ENCODE results near the gene COX18. TPM values are rescaled to one million over a fixed set of nuclear protein-coding genes. Genes with fewer than 3 reads are reported as not detected.

COX18 gene
- total RNA-seq, result 10 to 100 TPM; 25.7 to 26.8 TPM

DNA sequence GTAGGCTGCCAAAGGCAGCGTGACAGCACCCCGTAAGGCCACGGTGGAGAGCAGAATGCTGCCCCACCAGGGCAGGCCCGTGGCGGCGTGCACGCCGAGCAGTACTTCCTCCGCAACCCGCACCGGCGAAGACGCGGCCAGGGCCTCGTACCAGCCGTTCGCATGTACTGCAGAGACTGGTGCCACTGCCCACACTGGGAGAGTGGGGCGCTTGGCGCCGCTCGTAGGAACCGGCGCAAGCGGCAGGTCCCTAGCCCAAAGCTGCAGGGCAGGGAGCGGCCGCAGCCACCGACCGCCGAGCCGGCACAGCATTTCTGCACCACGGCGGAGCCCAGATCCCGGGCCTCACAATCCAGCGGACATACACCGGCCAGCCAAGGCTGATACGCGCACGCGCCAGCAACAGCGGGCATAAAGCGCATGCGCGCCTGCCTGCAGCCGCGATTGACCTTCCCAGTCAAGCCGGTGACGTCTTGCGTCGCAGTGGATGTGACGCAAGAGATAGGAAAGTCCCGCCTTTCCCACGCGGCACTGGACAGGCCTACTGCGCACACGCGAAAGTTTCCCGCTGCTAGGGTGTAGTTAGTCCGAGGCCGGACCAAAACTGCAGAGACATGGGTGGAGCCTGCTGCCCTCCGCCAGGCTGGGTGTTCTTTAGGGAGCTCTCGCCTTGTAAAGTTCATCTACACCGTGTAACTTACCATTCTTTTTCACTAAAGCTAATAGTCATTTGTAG, at the start of gene COX18:
Gene COX18 (minus strand): TSS at position 379 of the 736 bp plus-strand sequence. CDS start 67 bp downstream, at position 312.
- Mint-ChIP-seq H3K4me1 (ENCODE audit: low read depth) (peaks cover 36% of the 10 kb centered on the region), H3K4me3 (peak within 1 kb of the TSS; percentile 82), H3K36me3 (ENCODE audit: low read depth) (peaks cover 13% of the 10 kb centered on the region), H3K27me3 (no peaks in the 10 kb centered on the region), H3K9me3 (no peaks in the 10 kb centered on the region), H3K27ac (peak within 1 kb of the TSS; percentile 98)
- ChIA-PET CTCF (interaction anchor here (0.7 to 1.6 kb wide), 4 partner anchors 10 to 190 kb away, joined by 3 to 9 read pairs (median 4); no protein-coding TSS in a partner anchor), POLR2A (interaction anchor here (0.9 to 4.7 kb wide), 8 partner anchors 11 to 189 kb away, joined by 3 to 30 read pairs (median 3); partner anchors contain the start of gene ANKRD17)
- DNase-seq (peak; percentile 97), ATAC-seq (peak; percentile 78)
- TF ChIP-seq, protein P1, sequence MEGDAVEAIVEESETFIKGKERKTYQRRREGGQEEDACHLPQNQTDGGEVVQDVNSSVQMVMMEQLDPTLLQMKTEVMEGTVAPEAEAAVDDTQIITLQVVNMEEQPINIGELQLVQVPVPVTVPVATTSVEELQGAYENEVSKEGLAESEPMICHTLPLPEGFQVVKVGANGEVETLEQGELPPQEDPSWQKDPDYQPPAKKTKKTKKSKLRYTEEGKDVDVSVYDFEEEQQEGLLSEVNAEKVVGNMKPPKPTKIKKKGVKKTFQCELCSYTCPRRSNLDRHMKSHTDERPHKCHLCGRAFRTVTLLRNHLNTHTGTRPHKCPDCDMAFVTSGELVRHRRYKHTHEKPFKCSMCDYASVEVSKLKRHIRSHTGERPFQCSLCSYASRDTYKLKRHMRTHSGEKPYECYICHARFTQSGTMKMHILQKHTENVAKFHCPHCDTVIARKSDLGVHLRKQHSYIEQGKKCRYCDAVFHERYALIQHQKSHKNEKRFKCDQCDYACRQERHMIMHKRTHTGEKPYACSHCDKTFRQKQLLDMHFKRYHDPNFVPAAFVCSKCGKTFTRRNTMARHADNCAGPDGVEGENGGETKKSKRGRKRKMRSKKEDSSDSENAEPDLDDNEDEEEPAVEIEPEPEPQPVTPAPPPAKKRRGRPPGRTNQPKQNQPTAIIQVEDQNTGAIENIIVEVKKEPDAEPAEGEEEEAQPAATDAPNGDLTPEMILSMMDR (IDR thresholded peaks at IDR 0.05), result no peak
- intact Hi-C loops (cut with micrococcal nuclease), result loop anchor here (1.0 kb wide), 1 partner anchor 190 kb away; no protein-coding TSS in a partner anchor

DNA sequence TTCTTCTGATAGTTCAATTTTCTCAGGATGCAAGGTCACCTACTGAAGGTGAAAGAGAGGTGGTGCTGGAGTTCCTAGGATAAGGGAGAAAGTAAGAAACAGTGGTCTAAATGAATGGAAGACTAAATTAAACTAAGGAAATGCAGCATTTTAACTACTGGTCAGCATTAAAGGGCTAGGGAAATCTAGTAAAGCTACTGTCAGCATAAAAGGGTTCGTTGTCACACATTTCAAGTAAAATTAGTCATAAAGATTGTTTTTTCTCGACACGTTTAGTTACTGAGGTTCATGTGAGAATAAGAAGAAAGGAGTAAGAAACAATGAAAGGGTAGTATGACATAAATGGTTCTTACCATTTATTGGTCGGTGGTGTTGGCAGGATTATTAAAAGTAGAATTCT, 40.0 kb upstream of the COX18 start:
- CTCF ChIA-PET, result no interaction called here
- H3K9me3 Mint-ChIP-seq, result no peaks in the 10 kb centered on the region

GRCh38 chr4:73104695-73105094, 35.2 kb upstream of the COX18 start:
- no peak overlapping the region for H3K4me3 Mint-ChIP-seq
- CTCF ChIA-PET, result interaction anchor here (0.7 kb wide), 1 partner anchor 24 kb away, joined by 3 read pairs; no protein-coding TSS in a partner anchor
- no peaks in the 10 kb centered on the region for H3K9me3 Mint-ChIP-seq
- POLR2A ChIA-PET, result interaction anchor here (1.6 kb wide), 1 partner anchor 154 kb away, joined by 5 read pairs; the partner anchor contains the start of gene ANKRD17
- H3K4me1 Mint-ChIP-seq (ENCODE audit: low read depth), result peaks cover 22% of the 10 kb centered on the region
- H3K27ac Mint-ChIP-seq, result peak overlapping the region; percentile 65
- H3K27me3 Mint-ChIP-seq, result no peaks in the 10 kb centered on the region
- intact Hi-C loops (cut with micrococcal nuclease), result no loop called here
- no peak for DNase-seq
- TF ChIP-seq, protein P1 (IDR thresholded peaks at IDR 0.05), result no peak
- no peak for ATAC-seq
- peaks cover 31% of the 10 kb centered on the region for H3K36me3 Mint-ChIP-seq (ENCODE audit: low read depth)

More for the DNA sequence above, 40.0 kb upstream of the COX18 start:
- intact Hi-C loops (cut with micrococcal nuclease), result no loop called here
- POLR2A ChIA-PET, result interaction anchor here (1.1 kb wide), 1 partner anchor 40 kb away, joined by 3 read pairs; the partner anchor contains the start of gene COX18
- no peak overlapping the region for H3K27ac Mint-ChIP-seq
- DNase-seq (no peak), ATAC-seq (no peak)
- peaks cover 16% of the 10 kb centered on the region for H3K4me1 Mint-ChIP-seq (ENCODE audit: low read depth)
- H3K4me3 Mint-ChIP-seq, result no peak overlapping the region
- H3K27me3 Mint-ChIP-seq, result no peaks in the 10 kb centered on the region
- TF ChIP-seq, protein P1 (IDR thresholded peaks at IDR 0.05), result no peak
- H3K36me3 Mint-ChIP-seq (ENCODE audit: low read depth), result peaks cover 26% of the 10 kb centered on the region

- peaks cover 22% of the 10 kb centered on the region for H3K4me1 Mint-ChIP-seq (ENCODE audit: low read depth)
- ChIA-PET CTCF (interaction anchor here (0.9 kb wide), 1 partner anchor 151 kb away, joined by 3 read pairs; no protein-coding TSS in a partner anchor), POLR2A (interaction anchor here (0.5 to 1.6 kb wide), 2 partner anchors 15 to 155 kb away, joined by 3 to 5 read pairs; partner anchors contain the start of gene ANKRD17)
- TF ChIP-seq, protein P1 (IDR thresholded peaks at IDR 0.05), result no peak
- no peak for DNase-seq
- intact Hi-C loops (cut with micrococcal nuclease), result no loop called here
- peak; percentile 80 for ATAC-seq
- H3K36me3 Mint-ChIP-seq (ENCODE audit: low read depth), result peaks cover 32% of the 10 kb centered on the region
- no peaks in the 10 kb centered on the region for H3K9me3 Mint-ChIP-seq
- H3K27ac Mint-ChIP-seq, result peak overlapping the region; percentile 79
- peak overlapping the region; percentile 19 for H3K4me3 Mint-ChIP-seq
- H3K27me3 Mint-ChIP-seq, result no peaks in the 10 kb centered on the region
Observed at GRCh38 chr4:73103799-73104503, 34.4 kb upstream of the COX18 start.

Measured in activated CD8-positive, alpha-beta T cell treated with anti-CD3 and anti-CD28 coated beads for 36 hours (primary cell).